ENCODE results near the gene MUSTN1.

GRCh38 chr3:52871761-52872160, 36.9 kb upstream of the MUSTN1 start:
- TF ChIP-seq EZH2 (IDR thresholded peaks at IDR 0.05; ENCODE audit: borderline replicate concordance), result no peak
- TF ChIP-seq, protein P1, sequence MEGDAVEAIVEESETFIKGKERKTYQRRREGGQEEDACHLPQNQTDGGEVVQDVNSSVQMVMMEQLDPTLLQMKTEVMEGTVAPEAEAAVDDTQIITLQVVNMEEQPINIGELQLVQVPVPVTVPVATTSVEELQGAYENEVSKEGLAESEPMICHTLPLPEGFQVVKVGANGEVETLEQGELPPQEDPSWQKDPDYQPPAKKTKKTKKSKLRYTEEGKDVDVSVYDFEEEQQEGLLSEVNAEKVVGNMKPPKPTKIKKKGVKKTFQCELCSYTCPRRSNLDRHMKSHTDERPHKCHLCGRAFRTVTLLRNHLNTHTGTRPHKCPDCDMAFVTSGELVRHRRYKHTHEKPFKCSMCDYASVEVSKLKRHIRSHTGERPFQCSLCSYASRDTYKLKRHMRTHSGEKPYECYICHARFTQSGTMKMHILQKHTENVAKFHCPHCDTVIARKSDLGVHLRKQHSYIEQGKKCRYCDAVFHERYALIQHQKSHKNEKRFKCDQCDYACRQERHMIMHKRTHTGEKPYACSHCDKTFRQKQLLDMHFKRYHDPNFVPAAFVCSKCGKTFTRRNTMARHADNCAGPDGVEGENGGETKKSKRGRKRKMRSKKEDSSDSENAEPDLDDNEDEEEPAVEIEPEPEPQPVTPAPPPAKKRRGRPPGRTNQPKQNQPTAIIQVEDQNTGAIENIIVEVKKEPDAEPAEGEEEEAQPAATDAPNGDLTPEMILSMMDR (IDR thresholded peaks at IDR 0.05; ENCODE audit: poor library complexity), result no peak
- no peak for TF ChIP-seq EZH2phosphoT487 (IDR thresholded peaks at IDR 0.05; ENCODE audit: low read depth, severe bottlenecking, unreplicated experiment)

Data from hepatocyte (in vitro differentiated cells).